Middle frontal gyrus (tissue), 1 donor: Measurements from ENCODE around the gene DLG1.
A peak's percentile ranks its signal among the peaks of the same experiment; 100 is the strongest.

Experiments used
- DNase-seq: peaks from one replicate; pipeline ENCODE4 v3.0.0-alpha.2; 2015; ENCODE audit warnings: low spot score; ENCODE audit errors: extremely low spot score

DLG1 gene

DNA sequence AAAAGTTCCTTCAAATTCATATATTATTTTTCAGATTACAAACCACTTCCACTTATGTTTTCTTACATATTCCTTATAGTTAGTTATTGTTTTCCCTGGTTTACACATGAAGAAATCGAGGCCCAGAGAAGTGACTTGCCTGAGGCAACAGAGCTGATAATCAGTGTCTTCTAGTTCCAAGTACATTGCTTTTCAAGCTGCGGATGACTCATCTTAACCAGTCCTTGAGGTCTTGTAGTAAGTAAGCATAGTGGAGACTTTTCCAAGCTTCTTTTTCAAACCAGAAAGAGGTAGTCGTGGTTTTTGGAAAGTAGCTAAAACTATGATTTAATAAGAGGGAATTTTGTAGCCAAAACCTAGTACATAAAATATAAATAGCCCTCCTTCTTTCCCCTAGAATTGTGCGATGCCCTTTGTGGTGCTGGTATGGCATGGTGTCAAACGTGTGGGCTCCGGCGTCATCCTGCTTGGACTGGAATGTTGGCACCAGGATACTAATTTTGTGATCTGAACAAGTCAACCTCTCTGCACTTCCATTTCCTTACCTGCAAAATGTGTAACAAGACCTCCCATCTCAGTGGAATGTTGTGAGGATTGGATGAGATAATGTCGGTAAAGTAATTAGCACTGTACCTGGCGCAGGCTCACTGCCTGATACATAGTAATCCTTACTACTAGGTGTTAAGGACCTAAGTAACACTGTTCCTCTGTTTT lies 19.0 kb upstream of the DLG1 start:
- no peak for DNase-seq

DNA sequence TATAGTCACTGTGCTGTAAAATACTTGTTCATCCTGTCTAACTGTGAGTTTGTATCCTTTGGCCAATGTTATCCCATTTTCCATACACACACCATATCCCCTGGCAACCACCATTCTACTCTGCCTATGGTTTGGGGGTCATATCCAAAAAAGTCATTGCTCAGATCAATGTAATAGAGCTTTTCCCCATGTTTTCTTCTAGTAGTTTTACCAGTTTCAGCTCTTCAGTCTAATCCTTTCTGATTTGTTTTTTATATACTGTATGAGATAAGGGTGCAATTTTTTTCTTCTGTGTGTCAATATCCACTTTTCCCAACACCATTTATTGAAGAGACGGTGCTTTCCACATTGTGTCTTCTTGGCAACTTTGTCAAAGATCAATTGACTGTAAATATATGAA lies 14.0 kb upstream of the DLG1 start:
- DNase-seq: no peak

DNA sequence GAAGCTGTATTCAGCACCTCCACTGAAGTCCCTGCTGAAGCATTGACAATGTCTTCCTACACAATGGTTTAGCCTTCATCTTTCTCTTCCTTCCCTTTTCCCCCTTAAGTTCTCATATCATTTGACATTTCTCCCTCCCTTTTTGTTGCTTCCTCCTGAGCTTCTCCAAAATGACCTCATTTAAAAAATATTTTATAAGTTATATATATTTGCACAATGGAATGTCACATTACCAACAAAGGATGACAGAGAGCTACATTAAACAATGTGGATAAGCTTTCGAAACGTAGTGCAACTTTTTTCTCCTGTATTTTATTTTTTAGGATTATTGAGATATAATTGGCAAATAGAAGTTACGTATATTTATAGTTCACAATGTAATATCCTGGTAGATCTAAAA lies 13.2 kb upstream of the DLG1 start:
- no peak for DNase-seq

DNA sequence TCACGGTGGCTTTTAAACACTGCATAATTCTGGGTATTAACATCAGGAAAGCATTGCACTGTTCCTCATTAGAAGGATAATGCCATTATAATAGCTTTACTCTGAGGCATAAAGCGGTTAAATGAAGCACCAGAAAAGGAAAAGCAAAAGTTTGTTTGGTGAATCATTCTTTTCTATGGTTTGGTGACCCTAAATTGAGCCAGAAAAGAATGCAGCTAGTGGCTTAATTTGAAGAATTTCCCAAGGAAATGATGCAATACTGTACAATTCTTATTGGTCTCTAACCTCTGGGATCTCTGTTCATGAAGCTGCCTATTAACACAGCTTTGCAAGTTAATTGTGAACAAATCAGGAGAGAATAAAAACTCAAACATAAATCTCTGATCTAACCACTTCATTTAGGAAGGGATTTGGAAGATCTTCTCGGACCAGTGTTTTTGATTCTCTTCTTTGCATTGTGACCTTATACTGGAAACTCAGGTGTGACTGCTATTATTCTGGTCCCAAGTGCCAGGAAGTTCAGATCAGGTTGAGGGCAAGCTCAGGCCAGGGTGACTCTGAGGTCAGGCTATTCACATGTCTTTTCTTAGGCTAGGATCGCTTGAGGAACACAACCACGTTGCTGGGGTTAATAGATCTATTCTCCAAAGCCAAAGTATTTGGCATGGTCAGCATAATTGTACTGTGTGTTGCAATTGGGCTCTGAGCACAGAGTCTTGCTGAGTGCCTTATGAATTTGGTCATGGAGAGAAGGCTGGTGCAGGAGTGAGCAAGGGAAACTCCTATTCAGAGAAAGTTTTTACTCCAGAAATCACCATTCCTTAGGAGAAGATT lies 11.3 kb upstream of the DLG1 start:
- no peak for DNase-seq

DNA sequence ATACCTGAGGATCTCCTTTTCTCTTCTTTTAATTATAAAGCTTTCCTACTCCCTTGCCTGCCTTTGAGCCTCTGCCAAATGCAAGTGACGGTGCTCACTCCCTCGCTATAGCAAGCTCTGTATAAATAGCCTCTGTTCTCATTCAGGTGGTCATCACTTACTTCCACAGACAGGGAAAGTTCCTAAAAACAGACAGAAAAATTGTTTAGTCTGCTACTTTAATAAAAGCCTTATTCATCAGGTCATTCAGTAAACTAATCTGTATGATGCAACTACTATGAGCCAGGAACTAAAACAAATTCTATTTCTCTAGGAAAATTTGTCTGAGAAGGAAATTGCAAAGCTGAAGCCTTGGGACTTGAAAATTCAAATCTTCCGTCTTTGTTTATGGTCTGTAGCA lies 10.2 kb upstream of the DLG1 start:
- DNase-seq: no peak

DNA sequence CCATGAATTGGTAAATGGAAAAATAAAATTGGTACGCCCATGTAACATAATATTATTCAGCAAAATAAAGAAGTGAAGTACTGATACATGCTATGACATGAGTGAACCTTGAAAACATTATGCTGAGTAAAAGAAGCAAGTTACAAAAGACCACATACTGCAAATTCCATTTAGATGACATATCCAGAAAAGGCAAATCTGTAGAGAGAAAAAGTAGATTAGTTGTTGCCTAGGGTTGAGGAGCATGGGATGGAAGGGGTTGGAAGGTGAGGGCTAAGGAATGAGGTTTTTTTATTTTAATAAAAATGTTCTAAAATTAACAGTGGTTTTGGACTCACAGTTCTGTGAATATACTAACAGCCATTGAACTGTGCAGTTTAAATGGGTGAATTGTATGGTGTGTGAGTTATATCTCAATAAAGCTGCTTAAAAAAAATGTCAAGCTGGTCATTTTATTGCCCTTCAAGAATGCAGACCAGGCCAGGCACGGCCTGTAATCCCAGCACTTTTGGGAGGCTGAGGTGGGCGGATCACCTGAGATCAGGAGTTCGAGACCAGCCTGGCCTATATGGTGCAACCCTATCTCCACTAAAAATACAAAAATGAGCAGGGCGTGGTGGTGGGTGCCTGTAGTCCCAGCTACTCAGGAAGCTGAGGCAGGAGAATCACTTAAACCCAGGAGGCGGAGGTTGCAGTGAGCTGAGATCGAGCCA lies 8.1 kb upstream of the DLG1 start:
- no peak for DNase-seq

DNA sequence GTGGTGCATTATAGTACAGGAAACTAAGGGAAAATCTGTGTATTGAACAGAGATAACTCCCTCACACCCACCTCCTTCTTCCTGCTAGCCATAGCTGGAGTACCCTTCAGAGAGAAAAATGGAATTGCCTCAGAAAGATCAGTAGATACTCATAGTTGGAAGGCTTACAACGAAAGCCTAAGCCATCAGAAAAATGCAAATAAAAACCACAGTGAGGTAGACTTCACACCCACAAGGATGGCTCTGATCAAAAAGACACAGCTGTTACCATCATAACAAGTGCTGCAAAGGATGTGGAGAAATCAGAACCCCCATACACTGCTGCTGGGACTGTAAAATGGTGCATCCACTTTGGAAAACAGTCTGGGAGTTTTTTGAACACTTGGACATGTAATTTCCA lies 7.4 kb upstream of the DLG1 start:
- no peak for DNase-seq

DNA sequence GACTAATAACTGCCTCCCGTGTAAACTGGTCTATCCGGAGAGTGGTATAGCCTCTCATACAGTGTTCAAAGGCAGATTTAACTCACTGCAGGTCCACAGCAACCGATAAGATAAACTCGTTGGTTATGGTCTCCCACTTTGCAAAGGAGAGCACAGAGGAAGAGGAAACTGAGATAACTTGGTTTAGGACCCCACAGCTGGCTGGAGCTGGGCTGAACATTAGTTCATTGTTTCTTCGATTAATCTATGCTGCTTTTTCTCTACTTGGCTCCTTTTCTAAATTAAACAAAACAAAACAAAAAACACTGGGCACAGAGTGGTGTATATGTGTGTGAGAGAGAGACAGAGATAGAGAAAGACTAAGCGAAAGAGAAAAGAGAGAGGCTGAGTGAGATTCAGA lies 5.0 kb upstream of the DLG1 start:
- no peak for DNase-seq

DNA sequence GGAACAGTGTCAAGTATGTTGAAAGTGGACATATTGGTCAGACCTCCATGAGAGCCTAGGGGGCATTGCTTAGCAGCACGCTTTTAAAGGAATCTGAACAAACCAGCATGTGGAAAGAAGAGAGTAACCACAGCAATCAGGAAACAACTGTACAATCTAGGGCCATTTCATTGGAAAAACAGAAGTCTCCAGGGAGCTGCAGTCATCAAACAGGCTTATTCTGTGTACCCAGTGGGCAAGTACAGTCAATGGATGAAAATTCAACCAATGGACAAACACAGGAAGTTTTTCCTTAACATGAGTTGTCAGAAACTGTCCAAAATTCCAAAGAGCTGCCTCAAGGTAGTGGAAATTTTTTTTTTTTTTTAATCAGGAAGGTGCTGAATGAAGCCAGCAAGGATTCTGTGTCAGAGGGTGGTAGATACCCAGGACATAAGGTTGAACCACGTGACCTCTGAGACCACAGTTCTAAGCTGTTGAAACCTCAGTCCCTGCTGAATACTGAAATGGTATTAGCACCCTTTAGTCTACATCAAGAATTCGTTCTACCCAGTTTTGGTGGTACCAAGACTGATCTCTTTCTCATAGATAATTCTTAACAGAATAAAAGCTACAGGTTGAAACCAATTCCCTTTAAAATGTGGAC lies 4.4 kb upstream of the DLG1 start:
- DNase-seq: no peak

DNA sequence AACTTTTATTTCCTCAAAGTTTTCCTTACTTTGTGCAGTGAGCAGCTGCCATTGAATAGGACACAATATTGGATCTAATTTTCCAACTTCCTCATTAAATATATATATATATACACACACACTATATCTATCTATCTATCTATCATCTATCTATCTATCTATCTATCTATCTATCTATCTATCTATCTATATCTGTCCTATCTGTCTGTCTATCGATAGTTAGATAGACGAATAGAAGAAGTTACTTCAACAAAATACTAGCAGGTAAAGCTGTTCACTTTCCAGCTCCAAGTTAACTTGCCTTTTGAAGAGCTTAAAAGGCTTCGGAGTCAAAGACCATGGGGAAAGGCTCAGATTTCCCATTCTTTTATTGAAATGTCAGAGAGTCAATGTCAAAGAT lies 3.6 kb upstream of the DLG1 start:
- no peak for DNase-seq

DNA sequence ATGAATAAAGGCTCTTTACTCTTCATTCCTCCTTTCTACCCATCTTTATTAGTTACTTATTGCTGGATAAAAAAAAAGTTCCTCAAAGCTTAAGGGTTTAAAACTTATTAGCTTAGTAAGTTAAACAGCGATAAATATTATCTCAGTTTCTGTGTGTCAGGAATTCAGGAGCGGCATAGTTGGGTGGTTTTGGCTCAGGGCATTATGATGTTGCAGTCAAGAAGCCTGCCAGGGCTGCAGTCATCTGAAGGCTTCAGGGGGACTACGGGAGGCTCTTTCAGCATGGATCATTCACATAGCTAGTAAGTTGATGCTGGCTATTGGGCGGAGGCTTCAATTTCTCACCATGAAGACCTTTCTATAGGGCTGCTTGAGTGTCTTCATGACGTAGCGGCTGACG lies 1.9 kb upstream of the DLG1 start:
- no peak for DNase-seq

DNA sequence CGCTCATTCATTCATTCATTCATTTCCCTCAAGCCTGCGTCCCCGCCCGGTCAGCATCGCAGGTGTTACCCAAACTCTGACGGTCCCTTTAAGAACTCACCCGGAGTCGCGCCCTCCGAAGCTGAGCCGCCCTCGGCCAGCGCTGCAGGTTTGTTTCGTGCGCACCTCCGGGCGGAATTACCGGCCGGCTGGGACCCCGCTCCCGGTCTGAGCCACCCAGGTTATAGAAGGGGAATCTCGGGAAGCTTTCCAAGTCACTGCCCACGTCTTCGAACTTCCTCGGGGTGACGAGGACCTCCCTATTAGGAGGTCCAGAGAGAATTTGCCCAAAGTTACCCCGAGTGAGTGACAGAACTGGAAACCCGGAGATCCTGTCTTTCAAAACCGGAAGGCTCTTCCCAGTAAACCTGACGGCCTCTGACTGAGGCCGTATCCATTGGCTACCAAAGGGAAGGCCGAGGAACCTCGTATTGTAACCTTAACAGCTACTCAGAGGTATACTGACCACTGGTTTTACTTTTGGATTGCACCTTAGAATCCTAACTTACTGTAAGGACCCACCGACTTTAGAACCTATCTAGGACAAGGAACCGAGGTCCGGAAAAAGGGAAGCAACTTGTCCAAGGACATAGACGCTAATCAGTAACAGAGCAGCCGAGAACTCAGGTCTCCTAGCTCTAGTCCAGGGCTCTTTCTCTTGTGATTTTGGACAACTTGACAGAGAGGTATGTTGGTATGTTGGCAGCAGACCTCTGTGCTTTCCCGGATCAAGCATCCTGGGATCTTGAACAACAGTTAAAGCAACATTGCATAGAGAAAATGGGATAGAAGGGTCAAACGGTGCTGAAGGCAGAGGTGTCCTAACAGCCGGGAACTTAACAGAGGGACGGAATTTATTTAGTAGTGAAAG lies 788 bp upstream of the DLG1 start:
- no peak for DNase-seq

DNA sequence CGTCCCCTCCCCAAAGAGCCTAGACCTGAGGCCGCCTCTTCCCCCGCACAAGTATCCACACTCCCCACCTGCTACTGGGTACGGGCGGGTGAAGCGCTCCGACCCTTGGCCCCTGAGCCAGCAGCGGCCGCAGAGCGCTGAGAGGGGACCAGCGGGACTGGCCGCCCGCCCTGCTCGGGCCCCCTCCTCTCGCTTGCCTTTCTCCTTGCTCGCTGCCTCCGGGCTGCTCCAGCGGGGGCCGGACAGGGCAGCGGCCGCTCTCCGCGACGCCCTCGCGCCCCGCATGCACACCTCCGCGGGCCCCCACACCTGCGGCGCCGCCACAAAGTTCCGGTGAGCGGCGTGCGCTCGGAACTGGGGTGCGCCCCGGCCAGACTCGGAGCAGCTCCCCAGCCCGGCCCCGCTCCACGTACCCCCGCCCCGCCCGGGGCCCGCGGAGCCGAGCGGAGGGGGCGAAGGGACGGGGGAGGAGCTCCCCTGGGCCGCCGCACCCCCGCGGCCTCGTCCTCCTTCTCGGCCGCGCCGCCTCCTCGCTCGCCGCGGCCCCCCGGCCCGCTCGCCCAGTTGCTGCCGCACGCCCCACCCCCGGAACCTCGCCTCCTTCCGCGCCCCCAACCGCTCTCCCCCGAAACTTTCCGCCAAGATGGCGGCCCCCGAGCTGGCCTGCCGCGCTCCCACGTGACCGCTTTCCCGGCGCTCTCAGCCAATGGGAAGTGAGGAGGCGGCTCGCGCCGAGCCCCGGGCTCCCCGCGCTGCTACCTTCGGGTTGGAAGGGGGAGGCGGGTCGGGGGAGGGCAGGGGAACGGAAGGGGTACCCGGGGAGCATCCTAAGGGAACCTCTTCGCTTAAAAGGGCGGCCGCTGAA lies 704 bp downstream of the DLG1 start:
- DNase-seq: peak; percentile 80

DNA sequence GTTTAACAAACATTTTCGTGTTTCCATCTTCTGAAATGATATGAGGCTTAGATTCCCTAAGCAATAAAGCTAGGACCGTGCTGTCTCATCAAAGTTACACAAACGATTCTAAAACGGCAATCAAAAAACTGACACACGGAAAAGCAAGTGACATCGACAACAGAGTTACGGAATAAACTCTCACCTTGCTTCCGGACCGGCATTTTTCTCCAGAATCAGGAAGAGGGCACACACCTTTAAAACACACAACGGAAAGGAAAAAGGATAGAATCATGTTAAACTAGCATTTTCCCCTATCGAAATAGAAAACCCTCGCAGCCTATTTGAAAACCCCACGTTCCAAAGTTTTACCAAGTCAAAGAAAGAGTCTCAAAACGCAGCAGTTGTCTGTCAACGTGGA lies 1.4 kb downstream of the DLG1 start:
- DNase-seq: no peak

DNA sequence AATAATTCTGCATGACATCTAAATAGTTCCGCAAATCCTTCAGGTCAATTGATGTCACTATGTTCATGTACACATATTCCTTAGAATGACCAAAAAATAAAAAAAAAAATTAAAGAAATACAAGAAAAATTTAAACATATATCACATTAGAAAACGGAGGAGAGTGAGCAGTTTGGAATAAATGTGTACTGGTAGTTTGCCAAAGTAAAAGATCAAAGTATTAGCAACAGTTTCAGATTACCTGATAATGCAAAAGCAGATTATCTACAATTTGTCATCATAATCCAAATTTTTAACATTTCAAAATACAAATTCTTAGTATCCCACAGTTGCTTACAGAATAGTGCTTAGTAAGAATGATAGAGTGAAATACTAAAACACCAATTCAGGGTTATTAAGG lies 1.9 kb downstream of the DLG1 start:
- no peak for DNase-seq

DNA sequence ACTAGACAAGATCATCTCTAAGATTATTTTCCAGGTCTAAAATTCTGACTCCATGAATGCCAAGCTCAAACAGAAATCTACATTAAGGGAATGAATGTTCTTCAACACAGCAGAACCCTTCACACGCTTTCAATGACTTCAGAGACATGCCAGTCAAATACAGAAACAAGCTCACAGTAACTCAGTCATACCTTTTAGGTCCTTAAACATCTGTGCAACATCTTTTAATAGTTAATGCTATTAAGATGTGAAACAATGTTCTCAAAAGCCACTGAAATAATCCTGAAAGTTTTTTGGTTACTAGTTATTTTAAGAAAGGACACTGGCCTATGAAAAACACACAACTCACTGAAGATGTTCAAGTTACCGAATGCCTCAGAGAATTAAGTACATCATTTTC lies 2.5 kb downstream of the DLG1 start:
- DNase-seq: no peak

DNA sequence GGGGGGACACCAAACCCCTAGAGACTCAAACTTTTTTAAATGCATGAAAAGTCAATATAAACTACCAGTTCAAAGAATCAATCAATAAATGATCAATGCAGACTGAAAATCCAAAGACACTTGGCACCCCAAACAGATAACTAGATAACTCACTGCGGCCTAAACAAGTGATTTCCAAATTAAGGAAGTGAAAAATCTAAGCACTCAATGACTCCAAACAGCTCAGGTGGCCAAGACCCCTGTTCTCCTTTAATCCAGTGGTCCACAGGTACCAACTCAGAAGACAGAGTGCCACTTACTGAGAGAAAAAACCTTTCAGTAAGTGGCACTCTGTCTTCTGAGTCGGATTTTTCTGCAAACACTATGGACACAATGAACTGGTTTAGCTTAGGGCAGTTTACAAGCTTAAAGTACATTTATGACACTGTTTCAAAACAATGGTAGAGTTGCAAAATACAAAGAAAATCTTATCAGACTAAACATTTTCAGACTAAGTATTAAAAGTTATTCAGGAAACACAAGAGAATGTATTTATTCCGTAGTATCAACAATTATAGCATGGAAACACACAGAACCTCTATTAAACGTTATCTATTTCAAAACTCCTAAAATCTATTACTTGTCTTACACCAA lies 4.7 kb downstream of the DLG1 start:
- no peak for DNase-seq

DNA sequence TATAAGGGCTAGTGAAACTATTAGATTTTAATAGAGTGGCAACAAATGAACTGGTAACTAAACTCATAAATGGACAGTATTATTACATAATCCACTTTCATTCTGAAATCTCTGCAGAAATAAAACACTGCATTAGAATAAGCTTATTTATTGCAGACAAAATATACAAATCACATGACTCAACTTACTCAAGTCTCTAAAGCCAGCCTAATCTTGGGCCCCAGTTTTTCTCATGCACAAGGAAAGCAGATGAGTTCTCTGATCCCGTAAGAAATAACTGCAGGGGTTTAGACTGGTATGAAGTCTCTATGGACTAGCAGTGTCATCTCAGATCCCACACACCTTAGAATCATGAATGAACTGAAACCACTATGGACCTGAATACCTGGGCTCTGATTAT lies 5.8 kb downstream of the DLG1 start:
- no peak for DNase-seq

DNA sequence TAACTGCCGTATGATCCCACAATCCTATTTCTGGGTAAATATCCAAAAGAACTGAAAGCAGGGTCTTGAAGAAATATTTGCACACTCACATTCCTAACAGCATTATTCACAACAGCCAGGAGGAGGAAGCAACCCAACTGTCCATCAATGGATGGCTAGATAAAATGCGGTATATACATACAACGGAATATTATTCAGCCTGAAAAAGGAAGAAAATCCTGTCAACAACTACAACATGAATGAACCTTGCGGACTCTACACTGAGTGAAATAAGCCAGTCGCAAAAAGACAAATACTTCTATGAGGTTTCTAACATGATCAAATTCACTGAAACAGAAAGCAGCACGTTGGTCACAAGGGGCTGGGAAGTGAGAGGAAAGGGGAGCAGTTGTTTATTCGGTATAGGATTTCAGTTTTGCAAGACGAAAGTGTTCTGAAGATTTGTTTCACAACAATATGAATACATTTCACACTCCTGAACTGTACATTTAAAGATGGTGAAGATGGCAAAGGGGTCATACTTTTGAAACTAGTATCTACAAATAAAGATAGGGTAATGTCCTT lies 6.2 kb downstream of the DLG1 start:
- no peak for DNase-seq
